Neural cell (in vitro differentiated cells): Measurements from ENCODE around the gene CABLES2. TPM values are rescaled to one million over a fixed set of nuclear protein-coding genes. Genes with fewer than 3 reads are reported as not detected.

Experiments used
- H2AFZ ChIP-seq: fragments of 200-600, 300-800 bp; sonication (generic), shearing (Covaris generic); 2 replicates; pipeline ENCODE4 v1.6.0; 2014; ENCODE audit warnings: low read depth, mild to moderate bottlenecking, antibody characterized with exemption, low read length, moderate library complexity
- H3F3A ChIP-seq: fragments of 200-600 bp; shearing (Covaris generic); 2 replicates; pipeline ENCODE4 v1.6.1; 2016; ENCODE audit warnings: mild to moderate bottlenecking, moderate library complexity, mixed read lengths, antibody characterized with exemption, low read length; ENCODE audit not compliant: insufficient read depth, poor library complexity, severe bottlenecking
- H3K27ac ChIP-seq: fragments of 200-600, 300-800 bp; sonication (generic), shearing (Covaris generic); 2 replicates; pipeline ENCODE4 v1.5.1; 2014; ENCODE audit warnings: mild to moderate bottlenecking, low read length, moderate library complexity
- H3K27me3 ChIP-seq: fragments of 300-800, 200-600 bp; sonication (generic), shearing (Covaris generic); 2 replicates; pipeline ENCODE4 v1.6.0; 2014; ENCODE audit warnings: mild to moderate bottlenecking, low read depth, low read length, moderate library complexity; ENCODE audit not compliant: insufficient read depth
- H3K36me3 ChIP-seq: fragments of 300-800, 200-600 bp; sonication (generic), shearing (Covaris generic); 2 replicates; pipeline ENCODE4 v1.5.1; 2014; ENCODE audit warnings: mild to moderate bottlenecking, antibody characterized with exemption, low read length, moderate library complexity; ENCODE audit not compliant: insufficient read depth
- H3K4me2 ChIP-seq: fragments of 300-800, 200-600 bp; sonication (generic), shearing (Covaris generic); 2 replicates; pipeline ENCODE4 v1.6.0; 2014; ENCODE audit warnings: mild to moderate bottlenecking, low read length
- H3K4me3 ChIP-seq: fragments of 300-800, 200-600 bp; sonication (generic), shearing (Covaris generic); 2 replicates; pipeline ENCODE4 v1.5.1; 2014; ENCODE audit warnings: mild to moderate bottlenecking, low read length, moderate library complexity
- H3K79me2 ChIP-seq: fragments of 200-600 bp; shearing (Covaris generic); replicated peaks from 2 replicates; pipeline ENCODE4 v1.6.0; 2014; ENCODE audit warnings: mild to moderate bottlenecking, low read length, moderate library complexity; ENCODE audit not compliant: insufficient read depth
- H3K9ac ChIP-seq: fragments of 300-800, 200-600 bp; sonication (generic), shearing (Covaris generic); 2 replicates; pipeline ENCODE4 v1.6.1; 2016; ENCODE audit warnings: mild to moderate bottlenecking, low read length, mixed read lengths
- H3K9me2 ChIP-seq: fragments of 200-600 bp; shearing (Covaris generic); 2 replicates; pipeline ENCODE4 v1.6.1; 2016; ENCODE audit warnings: mild to moderate bottlenecking, low read length, mixed read lengths; ENCODE audit not compliant: insufficient read depth
- H3K9me3 ChIP-seq: fragments of 200-600, 300-800 bp; sonication (generic), shearing (Covaris generic); 2 replicates; pipeline ENCODE4 v1.6.1; 2016; ENCODE audit warnings: mild to moderate bottlenecking, mixed run types, low read length, moderate library complexity, mixed read lengths
- H4K20me1 ChIP-seq: fragments of 200-600 bp; shearing (Covaris generic); 2 replicates; pipeline ENCODE4 v1.6.1; 2016; ENCODE audit warnings: mild to moderate bottlenecking, mixed run types; ENCODE audit not compliant: insufficient read depth
- CTCF ChIP-seq: fragments of 450-650 bp; IDR thresholded peaks from 2 replicates; pipeline ENCODE4 v1.5.1; 2014; ENCODE audit warnings: antibody characterized with exemption, mild to moderate bottlenecking, moderate library complexity; ENCODE audit not compliant: poor library complexity, severe bottlenecking
- EP300 ChIP-seq: fragments of 450-650 bp; conservative IDR thresholded peaks from 2 replicates; pipeline ENCODE4 v1.6.1; 2014; ENCODE audit warnings: antibody characterized with exemption, mild to moderate bottlenecking, moderate library complexity; ENCODE audit not compliant: poor library complexity, severe bottlenecking
- EZH2 ChIP-seq: fragments of 200-600, 300-800 bp; shearing (Covaris generic), sonication (generic); IDR thresholded peaks from 2 replicates; pipeline ENCODE4 v1.6.1; 2014; ENCODE audit warnings: antibody characterized with exemption, low read length, borderline replicate concordance, mild to moderate bottlenecking; ENCODE audit not compliant: insufficient read depth, poor library complexity, severe bottlenecking
- MXI1 ChIP-seq: fragments of 450-650 bp; conservative IDR thresholded peaks from 2 replicates; pipeline ENCODE4 v1.6.1; 2014; ENCODE audit warnings: antibody characterized with exemption, mild to moderate bottlenecking; ENCODE audit not compliant: poor library complexity, severe bottlenecking
- POLR2AphosphoS5 ChIP-seq: IDR thresholded peaks from 2 replicates; pipeline ENCODE4 v1.6.1; 2012
- RAD21 ChIP-seq: fragments of 450-650 bp; conservative IDR thresholded peaks from 2 replicates; pipeline ENCODE4 v1.6.1; 2014; ENCODE audit warnings: antibody characterized with exemption, mild to moderate bottlenecking, moderate library complexity
- SMC3 ChIP-seq: fragments of 450-650 bp; conservative IDR thresholded peaks from 2 replicates; pipeline ENCODE4 v1.6.1; 2014; ENCODE audit warnings: antibody characterized with exemption, mild to moderate bottlenecking, moderate library complexity; ENCODE audit not compliant: poor library complexity
- TAF1 ChIP-seq: IDR thresholded peaks from 2 replicates; pipeline ENCODE4 v1.6.1; 2012; ENCODE audit warnings: low read depth
- polyA plus RNA-seq: library from polyadenylated mRNA; depleted of rRNA; stranded (reverse); fragments of >200 nt; gene quantifications from 2 replicates; pipeline ENCODE4 v1.2.3, GENCODE V29; 2014
- TF ChIP-seq, protein P1 (sequence below): IDR thresholded peaks from 2 replicates; pipeline ENCODE4 v1.6.1; 2012; ENCODE audit warnings: borderline replicate concordance

Gene CABLES2
- polyA plus RNA-seq, 1 donor from 2014 or later: 8.3 TPM

GRCh38 chr20:62416651-62417637 is 9.9 kb upstream of the CABLES2 start:
- no peak overlapping the region for H3K27ac ChIP-seq
- H3F3A ChIP-seq: no peaks in the 10 kb centered on the region
- H3K9me2 ChIP-seq: no peaks in the 10 kb centered on the region
- no peaks in the 10 kb centered on the region for H3K36me3 ChIP-seq
- no peaks in the 10 kb centered on the region for H3K27me3 ChIP-seq
- TF ChIP-seq RAD21: no peak
- no peak for TF ChIP-seq SMC3
- TF ChIP-seq TAF1: no peak
- TF ChIP-seq, protein P1, sequence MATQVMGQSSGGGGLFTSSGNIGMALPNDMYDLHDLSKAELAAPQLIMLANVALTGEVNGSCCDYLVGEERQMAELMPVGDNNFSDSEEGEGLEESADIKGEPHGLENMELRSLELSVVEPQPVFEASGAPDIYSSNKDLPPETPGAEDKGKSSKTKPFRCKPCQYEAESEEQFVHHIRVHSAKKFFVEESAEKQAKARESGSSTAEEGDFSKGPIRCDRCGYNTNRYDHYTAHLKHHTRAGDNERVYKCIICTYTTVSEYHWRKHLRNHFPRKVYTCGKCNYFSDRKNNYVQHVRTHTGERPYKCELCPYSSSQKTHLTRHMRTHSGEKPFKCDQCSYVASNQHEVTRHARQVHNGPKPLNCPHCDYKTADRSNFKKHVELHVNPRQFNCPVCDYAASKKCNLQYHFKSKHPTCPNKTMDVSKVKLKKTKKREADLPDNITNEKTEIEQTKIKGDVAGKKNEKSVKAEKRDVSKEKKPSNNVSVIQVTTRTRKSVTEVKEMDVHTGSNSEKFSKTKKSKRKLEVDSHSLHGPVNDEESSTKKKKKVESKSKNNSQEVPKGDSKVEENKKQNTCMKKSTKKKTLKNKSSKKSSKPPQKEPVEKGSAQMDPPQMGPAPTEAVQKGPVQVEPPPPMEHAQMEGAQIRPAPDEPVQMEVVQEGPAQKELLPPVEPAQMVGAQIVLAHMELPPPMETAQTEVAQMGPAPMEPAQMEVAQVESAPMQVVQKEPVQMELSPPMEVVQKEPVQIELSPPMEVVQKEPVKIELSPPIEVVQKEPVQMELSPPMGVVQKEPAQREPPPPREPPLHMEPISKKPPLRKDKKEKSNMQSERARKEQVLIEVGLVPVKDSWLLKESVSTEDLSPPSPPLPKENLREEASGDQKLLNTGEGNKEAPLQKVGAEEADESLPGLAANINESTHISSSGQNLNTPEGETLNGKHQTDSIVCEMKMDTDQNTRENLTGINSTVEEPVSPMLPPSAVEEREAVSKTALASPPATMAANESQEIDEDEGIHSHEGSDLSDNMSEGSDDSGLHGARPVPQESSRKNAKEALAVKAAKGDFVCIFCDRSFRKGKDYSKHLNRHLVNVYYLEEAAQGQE: no peak
- no peak for TF ChIP-seq EZH2
- TF ChIP-seq POLR2AphosphoS5: no peak
- TF ChIP-seq CTCF: no peak
- TF ChIP-seq MXI1: no peak
- TF ChIP-seq EP300: no peak
- H3K9me3 ChIP-seq: no peaks in the 10 kb centered on the region
- H4K20me1 ChIP-seq: no peaks in the 10 kb centered on the region
- H3K4me2 ChIP-seq: no peak overlapping the region
- no peak overlapping the region for H3K4me3 ChIP-seq
- no peaks in the 10 kb centered on the region for H3K79me2 ChIP-seq
- H3K9ac ChIP-seq: no peak overlapping the region
- no peak overlapping the region for H2AFZ ChIP-seq

DNA sequence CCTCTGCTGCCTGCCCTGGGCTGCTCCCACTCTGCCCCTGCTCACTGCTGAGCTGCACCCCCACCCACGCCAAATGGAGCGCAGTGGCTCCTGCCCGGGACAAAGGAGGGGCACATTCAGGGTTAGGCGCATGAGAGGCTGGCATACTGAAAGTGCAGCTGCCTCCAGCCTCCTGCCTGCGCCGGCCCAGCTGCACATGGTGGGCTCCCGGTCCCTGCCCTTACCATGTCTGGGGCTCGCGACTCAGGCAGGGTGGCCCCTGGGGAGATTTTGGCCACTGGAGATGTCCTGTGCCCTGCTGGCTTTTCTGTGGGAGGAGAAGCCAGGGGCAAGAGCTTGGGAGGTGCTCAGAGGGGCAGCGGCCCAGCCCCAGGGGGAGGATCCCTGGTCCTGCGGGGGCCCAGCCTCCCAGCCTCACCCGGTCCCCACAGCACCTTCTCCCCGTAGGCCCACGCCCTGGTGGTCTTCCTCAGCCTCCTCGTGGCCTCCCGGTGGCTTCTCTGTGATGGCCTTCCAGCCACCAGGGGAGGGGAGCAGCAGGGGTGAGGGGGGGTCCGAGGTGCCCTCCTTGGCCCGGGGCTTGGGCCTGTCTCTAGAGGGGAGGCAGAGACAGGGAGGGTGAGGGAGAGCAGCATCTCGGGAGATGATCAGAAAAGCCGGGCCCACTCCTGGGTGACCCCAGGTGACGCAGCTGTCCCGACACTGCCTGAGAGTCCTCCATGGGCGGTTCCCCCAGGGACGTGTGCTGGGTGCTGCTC is 8.4 kb upstream of the CABLES2 start:
- H3K27me3 ChIP-seq: no peaks in the 10 kb centered on the region
- H3K79me2 ChIP-seq: no peaks in the 10 kb centered on the region
- no peaks in the 10 kb centered on the region for H3K36me3 ChIP-seq
- no peak overlapping the region for H3K9ac ChIP-seq
- no peaks in the 10 kb centered on the region for H3K9me3 ChIP-seq
- H3K9me2 ChIP-seq: no peaks in the 10 kb centered on the region
- H4K20me1 ChIP-seq: no peaks in the 10 kb centered on the region
- TF ChIP-seq TAF1 (no peak), MXI1 (no peak)
- no peak overlapping the region for H3K4me2 ChIP-seq
- H2AFZ ChIP-seq: no peak overlapping the region
- H3K4me3 ChIP-seq: no peak overlapping the region
- H3K27ac ChIP-seq: no peak overlapping the region
- no peaks in the 10 kb centered on the region for H3F3A ChIP-seq
